ENCODE data around the gene RNF180. TPM values are rescaled to one million over a fixed set of nuclear protein-coding genes. Genes with fewer than 3 reads are reported as not detected.
"Not testable (repeated sequence)": the region's sequence is repeated elsewhere in the genome, so short reads cannot be mapped to it uniquely, and the experiment has no call there.

The RNF180 gene
- polyA plus RNA-seq, 4 donors: 0.27 to 3.6 (median 0.92) TPM

GRCh38 chr5:64210866-64211265 is 45.2 kb downstream of the RNF180 start:
- Histone ChIP-seq H3K27me3 (ENCODE audit: control insufficient read depth in 3 of 3, insufficient read depth in 3 of 3, low read length in 3 of 3) (no peaks in the 10 kb centered on the region), H3K4me3 (ENCODE audit: low read depth in 1 of 3, low read length in 3 of 3) (no peak overlapping the region), H3K4me1 (ENCODE audit: control insufficient read depth in 3 of 3, insufficient read depth in 2 of 3, low read depth in 1 of 3, low read length in 2 of 3) (no peaks in the 10 kb centered on the region), H3K27ac (ENCODE audit: low read depth in 1 of 3, low read length in 2 of 3) (no peak overlapping the region), H3K36me3 (ENCODE audit: control insufficient read depth in 3 of 3, insufficient read depth in 2 of 3, low read depth in 1 of 3, low read length in 3 of 3) (no peaks in the 10 kb centered on the region), H3K9me3 (ENCODE audit: control insufficient read depth in 2 of 2, insufficient read depth in 1 of 2, low read depth in 1 of 2, low read length in 1 of 2) (no peaks in the 10 kb centered on the region)
- DNase-seq: no peak
- no peak for FAIRE-seq

- no peak for DNase-seq
- whole genome bisulfite sequencing, 3 donors: 67 to 74% (median 73%) methylated on average over 2 of the region's 2 CpGs
- no peaks in the 10 kb centered on the region for H3K27me3 ChIP-seq (ENCODE audit: control insufficient read depth in 3 of 3, insufficient read depth in 3 of 3, low read length in 3 of 3)
- no peak for FAIRE-seq
- no peaks in the 10 kb centered on the region for H3K36me3 ChIP-seq (ENCODE audit: control insufficient read depth in 3 of 3, insufficient read depth in 2 of 3, low read depth in 1 of 3, low read length in 3 of 3)
- H3K4me1 ChIP-seq (ENCODE audit: control insufficient read depth in 3 of 3, insufficient read depth in 2 of 3, low read depth in 1 of 3, low read length in 2 of 3): no peaks in the 10 kb centered on the region
- H3K27ac ChIP-seq (ENCODE audit: low read depth in 1 of 3, low read length in 2 of 3): no peak overlapping the region
- no peaks in the 10 kb centered on the region for H3K9me3 ChIP-seq (ENCODE audit: control insufficient read depth in 2 of 2, insufficient read depth in 1 of 2, low read depth in 1 of 2, low read length in 1 of 2)
- H3K4me3 ChIP-seq (ENCODE audit: low read depth in 1 of 3, low read length in 3 of 3): no peak overlapping the region
Measured at GRCh38 chr5:64213011-64213410, 47.4 kb downstream of the RNF180 start.

- 60 to 70% (median 70%) methylated on average over 5 of the region's 5 CpGs for WGBS, 3 donors
- FAIRE-seq: no peak
Measured at GRCh38 chr5:64213531-64213930, 47.9 kb downstream of the RNF180 start.

DNA sequence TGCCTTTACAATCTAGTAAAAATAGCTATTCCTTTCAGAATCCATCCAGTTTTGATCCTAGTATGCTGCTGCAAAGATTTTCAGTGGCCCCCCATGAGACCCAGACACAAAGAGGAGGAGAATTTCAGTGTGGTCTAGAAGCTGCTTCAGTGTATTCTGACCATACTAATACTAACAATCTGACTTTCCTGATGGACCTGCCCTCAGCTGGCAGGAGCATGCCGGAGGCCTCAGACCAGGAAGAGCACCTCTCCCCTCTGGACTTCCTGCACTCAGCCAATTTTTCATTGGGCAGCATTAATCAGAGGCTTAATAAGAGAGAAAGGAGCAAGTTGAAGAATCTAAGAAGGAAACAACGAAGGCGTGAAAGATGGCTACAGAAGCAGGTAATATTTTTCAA is 48.5 kb downstream of the RNF180 start:
- no peak overlapping the region for H3K27ac ChIP-seq (ENCODE audit: low read depth in 1 of 3, low read length in 2 of 3)
- 80 to 92% (median 87%) methylated on average over 3 of the region's 3 CpGs for whole genome bisulfite sequencing, 3 donors
- H3K4me3 ChIP-seq (ENCODE audit: low read depth in 1 of 3, low read length in 3 of 3): no peak overlapping the region
- no peaks in the 10 kb centered on the region for H3K27me3 ChIP-seq (ENCODE audit: control insufficient read depth in 3 of 3, insufficient read depth in 3 of 3, low read length in 3 of 3)
- DNase-seq (no peak), FAIRE-seq (no peak)
- H3K36me3 ChIP-seq (ENCODE audit: control insufficient read depth in 3 of 3, insufficient read depth in 2 of 3, low read depth in 1 of 3, low read length in 3 of 3): no peaks in the 10 kb centered on the region
- no peaks in the 10 kb centered on the region for H3K9me3 ChIP-seq (ENCODE audit: control insufficient read depth in 2 of 2, insufficient read depth in 1 of 2, low read depth in 1 of 2, low read length in 1 of 2)
- H3K4me1 ChIP-seq (ENCODE audit: control insufficient read depth in 3 of 3, insufficient read depth in 2 of 3, low read depth in 1 of 3, low read length in 2 of 3): no peaks in the 10 kb centered on the region

More at GRCh38 chr5:64213531-64213930, 47.9 kb downstream of the RNF180 start:
- no peak overlapping the region for H3K4me3 ChIP-seq (ENCODE audit: low read depth in 1 of 3, low read length in 3 of 3)
- H3K9me3 ChIP-seq (ENCODE audit: control insufficient read depth in 2 of 2, insufficient read depth in 1 of 2, low read depth in 1 of 2, low read length in 1 of 2): no peaks in the 10 kb centered on the region
- DNase-seq: no peak
- H3K27me3 ChIP-seq (ENCODE audit: control insufficient read depth in 3 of 3, insufficient read depth in 3 of 3, low read length in 3 of 3): no peaks in the 10 kb centered on the region
- H3K36me3 ChIP-seq (ENCODE audit: control insufficient read depth in 3 of 3, insufficient read depth in 2 of 3, low read depth in 1 of 3, low read length in 3 of 3): no peaks in the 10 kb centered on the region
- H3K4me1 ChIP-seq (ENCODE audit: control insufficient read depth in 3 of 3, insufficient read depth in 2 of 3, low read depth in 1 of 3, low read length in 2 of 3): no peaks in the 10 kb centered on the region
- no peak overlapping the region for H3K27ac ChIP-seq (ENCODE audit: low read depth in 1 of 3, low read length in 2 of 3)

GRCh38 chr5:64221911-64222310 is 56.3 kb downstream of the RNF180 start:
- FAIRE-seq: no peak
- H3K27me3 ChIP-seq (ENCODE audit: control insufficient read depth in 3 of 3, insufficient read depth in 3 of 3, low read length in 3 of 3): no peaks in the 10 kb centered on the region
- no peaks in the 10 kb centered on the region for H3K4me1 ChIP-seq (ENCODE audit: control insufficient read depth in 3 of 3, insufficient read depth in 2 of 3, low read depth in 1 of 3, low read length in 2 of 3)
- no peak for DNase-seq
- peaks cover 0 to 8% of the 10 kb centered on the region in 2 donors for H3K9me3 ChIP-seq (ENCODE audit: control insufficient read depth in 2 of 2, insufficient read depth in 1 of 2, low read depth in 1 of 2, low read length in 1 of 2)
- no peak overlapping the region for H3K4me3 ChIP-seq (ENCODE audit: low read depth in 1 of 3, low read length in 3 of 3)
- H3K27ac ChIP-seq (ENCODE audit: low read depth in 1 of 3, low read length in 2 of 3): no peak overlapping the region
- WGBS, 3 donors: 95 to 100% (median 100%) methylated on average over 1 of the region's 1 CpG
- H3K36me3 ChIP-seq (ENCODE audit: control insufficient read depth in 3 of 3, insufficient read depth in 2 of 3, low read depth in 1 of 3, low read length in 3 of 3): no peaks in the 10 kb centered on the region

DNA sequence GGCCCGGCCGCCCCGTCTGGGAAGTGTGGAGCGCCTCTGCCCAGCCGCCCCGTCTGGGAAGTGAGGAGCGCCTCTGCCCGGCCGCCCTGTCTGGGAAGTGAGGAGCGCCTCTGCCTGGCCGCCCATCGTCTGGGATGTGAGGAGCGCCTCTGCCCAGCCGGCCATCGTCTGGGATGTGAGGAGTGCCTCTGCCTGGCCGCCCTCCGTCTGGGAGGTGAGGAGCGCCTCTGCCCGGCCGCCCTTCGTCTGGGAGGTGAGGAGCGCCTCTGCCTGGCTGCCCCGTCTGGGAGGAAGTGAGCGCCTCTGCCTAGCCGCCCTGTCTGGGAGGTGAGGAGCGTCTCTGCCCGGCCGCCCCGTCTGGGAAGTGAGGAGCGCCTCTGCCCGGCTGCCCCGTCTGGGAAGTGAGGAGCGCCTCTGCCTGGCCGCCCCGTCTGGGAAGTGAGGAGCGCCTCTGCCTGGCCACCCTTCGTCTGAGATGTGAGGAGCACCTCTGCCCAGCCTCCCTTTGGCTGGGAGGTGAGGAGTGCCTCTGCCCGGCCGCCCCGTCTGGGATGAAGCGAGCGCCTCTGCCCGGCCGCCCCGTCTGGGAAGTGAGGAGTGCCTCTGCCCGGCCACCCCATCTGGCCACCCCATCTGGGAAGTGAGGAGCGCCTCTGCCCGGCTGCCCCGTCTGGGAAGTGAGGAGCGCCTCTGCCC is 59.8 kb downstream of the RNF180 start:
- H3K4me1 ChIP-seq (ENCODE audit: control insufficient read depth in 3 of 3, insufficient read depth in 2 of 3, low read depth in 1 of 3, low read length in 2 of 3); DNase-seq; FAIRE-seq; H3K27ac ChIP-seq (ENCODE audit: low read depth in 1 of 3, low read length in 2 of 3); H3K36me3 ChIP-seq (ENCODE audit: control insufficient read depth in 3 of 3, insufficient read depth in 2 of 3, low read depth in 1 of 3, low read length in 3 of 3); H3K27me3 ChIP-seq (ENCODE audit: control insufficient read depth in 3 of 3, insufficient read depth in 3 of 3, low read length in 3 of 3); H3K4me3 ChIP-seq (ENCODE audit: low read depth in 1 of 3, low read length in 3 of 3): not testable (repeated sequence)
- WGBS, 3 donors: 95 to 97% (median 96%) methylated on average over 47 to 50 of the region's 50 CpGs
- H3K9me3 ChIP-seq (ENCODE audit: control insufficient read depth in 2 of 2, insufficient read depth in 1 of 2, low read depth in 1 of 2, low read length in 1 of 2): peaks cover 0 to 12% of the 10 kb centered on the region in 2 donors

- H3K36me3 ChIP-seq (ENCODE audit: control insufficient read depth in 3 of 3, insufficient read depth in 2 of 3, low read depth in 1 of 3, low read length in 3 of 3); H3K27ac ChIP-seq (ENCODE audit: low read depth in 1 of 3, low read length in 2 of 3); H3K4me3 ChIP-seq (ENCODE audit: low read depth in 1 of 3, low read length in 3 of 3); H3K27me3 ChIP-seq (ENCODE audit: control insufficient read depth in 3 of 3, insufficient read depth in 3 of 3, low read length in 3 of 3); DNase-seq; FAIRE-seq; H3K4me1 ChIP-seq (ENCODE audit: control insufficient read depth in 3 of 3, insufficient read depth in 2 of 3, low read depth in 1 of 3, low read length in 2 of 3): not testable (repeated sequence)
- H3K9me3 ChIP-seq (ENCODE audit: control insufficient read depth in 2 of 2, insufficient read depth in 1 of 2, low read depth in 1 of 2, low read length in 1 of 2): peaks cover 0 to 12% of the 10 kb centered on the region in 2 donors
- 88 to 91% (median 91%) methylated on average over 7 of the region's 7 CpGs for WGBS, 3 donors
Measured at GRCh38 chr5:64227131-64227537, 61.5 kb downstream of the RNF180 start.

DNA sequence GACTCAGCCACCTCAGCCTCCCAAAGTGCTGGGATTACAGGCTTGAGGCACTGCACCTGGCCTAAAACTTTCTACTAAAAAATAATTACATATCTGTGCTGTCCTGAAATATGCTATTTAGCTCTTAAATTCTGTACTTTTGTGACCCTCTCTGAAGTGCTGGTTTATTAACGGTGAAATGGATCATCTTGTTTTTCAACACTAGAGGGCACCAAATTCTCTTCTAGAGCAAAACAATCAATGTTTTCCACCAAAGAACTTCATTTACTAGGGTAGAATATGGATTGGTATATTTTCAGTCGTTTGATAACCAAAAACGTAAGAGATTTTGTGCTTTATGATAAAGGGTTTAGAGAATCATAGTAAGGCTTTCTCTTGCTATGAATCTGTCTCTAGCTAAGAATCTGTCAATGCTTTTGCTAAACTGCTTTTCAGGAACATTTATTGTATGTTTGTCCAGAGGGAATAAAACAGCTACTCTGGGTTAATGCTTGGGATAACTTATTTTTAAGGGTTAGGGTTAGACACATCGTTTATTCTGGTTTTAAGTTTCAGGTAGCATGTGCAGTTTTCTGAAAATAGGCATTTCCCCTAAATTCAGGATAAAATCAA is 63.6 kb downstream of the RNF180 start:
- no peaks in the 10 kb centered on the region for H3K27me3 ChIP-seq (ENCODE audit: control insufficient read depth in 3 of 3, insufficient read depth in 3 of 3, low read length in 3 of 3)
- no peaks in the 10 kb centered on the region for H3K36me3 ChIP-seq (ENCODE audit: control insufficient read depth in 3 of 3, insufficient read depth in 2 of 3, low read depth in 1 of 3, low read length in 3 of 3)
- H3K4me3 ChIP-seq (ENCODE audit: low read depth in 1 of 3, low read length in 3 of 3): no peak overlapping the region
- peaks cover 0 to 12% of the 10 kb centered on the region in 2 donors for H3K9me3 ChIP-seq (ENCODE audit: control insufficient read depth in 2 of 2, insufficient read depth in 1 of 2, low read depth in 1 of 2, low read length in 1 of 2)
- DNase-seq (peak; percentile 33 to 49), FAIRE-seq (no peak)
- no peaks in the 10 kb centered on the region for H3K4me1 ChIP-seq (ENCODE audit: control insufficient read depth in 3 of 3, insufficient read depth in 2 of 3, low read depth in 1 of 3, low read length in 2 of 3)
- WGBS, 3 donors: 3 to 6% (median 4%) methylated on average over 4 of the region's 4 CpGs
- H3K27ac ChIP-seq (ENCODE audit: low read depth in 1 of 3, low read length in 2 of 3): no peak overlapping the region

DNA sequence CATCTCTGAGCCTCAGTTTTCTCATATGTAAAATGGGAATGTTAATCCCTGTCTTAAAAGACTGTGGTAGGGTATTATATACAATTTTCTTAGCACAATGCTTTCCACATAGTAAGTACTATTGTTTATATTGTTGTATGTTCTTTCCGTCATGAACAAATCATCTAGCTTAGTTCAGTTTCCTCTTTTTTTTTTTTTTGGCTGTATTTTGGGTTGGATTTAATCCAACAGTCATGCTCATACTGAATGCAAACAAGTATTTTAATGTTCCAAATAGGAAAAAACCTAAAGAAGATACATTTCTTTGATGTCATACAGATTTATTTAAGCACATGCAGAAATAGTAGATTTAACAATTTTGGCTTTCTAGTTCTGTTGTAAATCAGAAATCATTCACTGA is 95.1 kb downstream of the RNF180 start:
- 52 to 83% (median 71%) methylated on average over 1 of the region's 1 CpG for WGBS, 3 donors
- H3K27me3 ChIP-seq (ENCODE audit: control insufficient read depth in 3 of 3, insufficient read depth in 3 of 3, low read length in 3 of 3): no peaks in the 10 kb centered on the region
- H3K4me3 ChIP-seq (ENCODE audit: low read depth in 1 of 3, low read length in 3 of 3): no peak overlapping the region
- no peak for DNase-seq
- FAIRE-seq: no peak
- no peak overlapping the region for H3K27ac ChIP-seq (ENCODE audit: low read depth in 1 of 3, low read length in 2 of 3)
- H3K9me3 ChIP-seq (ENCODE audit: control insufficient read depth in 2 of 2, insufficient read depth in 1 of 2, low read depth in 1 of 2, low read length in 1 of 2): no peaks in the 10 kb centered on the region
- no peaks in the 10 kb centered on the region for H3K36me3 ChIP-seq (ENCODE audit: control insufficient read depth in 3 of 3, insufficient read depth in 2 of 3, low read depth in 1 of 3, low read length in 3 of 3)
- no peaks in the 10 kb centered on the region for H3K4me1 ChIP-seq (ENCODE audit: control insufficient read depth in 3 of 3, insufficient read depth in 2 of 3, low read depth in 1 of 3, low read length in 2 of 3)
